WTC11 (cell line): ENCODE measurements around the gene OGFOD1. TPM values are rescaled to one million over a fixed set of nuclear protein-coding genes. Genes with fewer than 3 reads are reported as not detected.

Experiments used
- ATAC-seq: fragments of 200-7000 bp; cut with Tn5 transposase; 2 replicates; pipeline ENCODE4 v1.10.0; 2021; ENCODE audit warnings: mild to moderate bottlenecking, moderate library complexity
- CTCF ChIA-PET: fragments of 300-600 bp; sonication (Branson Sonifier 250); formaldehyde crosslinking; loops from one replicate; lab custom pipeline; 2021; ENCODE audit warnings: antibody characterized with exemption; lab: Charles Lee
- POLR2A ChIA-PET: fragments of 350-600 bp; sonication (Branson Sonifier 250); formaldehyde crosslinking; loops from one replicate; lab custom pipeline; 2021; ENCODE audit warnings: antibody characterized with exemption; lab: Charles Lee
- DNase-seq: peaks from one replicate; pipeline ENCODE4 v3.0.0; 2021; ENCODE audit warnings: low spot score
- H3K27ac Mint-ChIP-seq: 2 replicates; pipeline ENCODE4 v1.8.0; 2021; ENCODE audit warnings: mixed read lengths
- H3K27me3 Mint-ChIP-seq: 2 replicates; pipeline ENCODE4 v1.8.0; 2021; ENCODE audit warnings: low read depth, mild to moderate bottlenecking, moderate library complexity, mixed read lengths
- H3K36me3 Mint-ChIP-seq: 2 replicates; pipeline ENCODE4 v1.8.0; 2021; ENCODE audit warnings: mixed read lengths
- H3K4me1 Mint-ChIP-seq: 2 replicates; pipeline ENCODE4 v1.8.0; 2022; ENCODE audit warnings: mixed read lengths
- H3K4me3 Mint-ChIP-seq: 2 replicates; pipeline ENCODE4 v1.8.0; 2021; ENCODE audit warnings: mild to moderate bottlenecking, moderate library complexity, mixed read lengths
- H3K9me3 Mint-ChIP-seq: 2 replicates; pipeline ENCODE4 v1.8.0; 2021; ENCODE audit warnings: mixed read lengths
- ARID4B ChIP-seq: sonication (generic); formaldehyde crosslinking; IDR thresholded peaks from 2 replicates; pipeline ENCODE4 v1.8.0; 2023; ENCODE audit warnings: missing genetic modification reagents, mild to moderate bottlenecking, borderline replicate concordance
- ATF2 ChIP-seq: sonication (generic); formaldehyde crosslinking; IDR thresholded peaks from 2 replicates; pipeline ENCODE4 v1.8.1; 2022; ENCODE audit warnings: low read depth, missing genetic modification reagents, borderline replicate concordance
- CDX4 ChIP-seq: fragments of 250-450 bp; sonication (Bioruptor Pico); IDR thresholded peaks from 2 replicates; pipeline ENCODE4 v1.9.0; 2021; ENCODE audit warnings: moderate library complexity, mild to moderate bottlenecking, inconsistent platforms, borderline replicate concordance
- EMX1 ChIP-seq: fragments of 250-450 bp; sonication (Bioruptor Pico); IDR thresholded peaks from 2 replicates; pipeline ENCODE4 v1.8.0; 2021; ENCODE audit warnings: mild to moderate bottlenecking
- ERG ChIP-seq: fragments of 250-450 bp; sonication (Bioruptor Pico); IDR thresholded peaks from 2 replicates; pipeline ENCODE4 v1.8.0; 2021; ENCODE audit warnings: mild to moderate bottlenecking
- FOXK1 ChIP-seq: sonication (generic); formaldehyde crosslinking; IDR thresholded peaks from 2 replicates; pipeline ENCODE4 v1.8.0; 2022; ENCODE audit warnings: mild to moderate bottlenecking, moderate library complexity, missing genetic modification reagents
- FOXP1 ChIP-seq: sonication (generic); formaldehyde crosslinking; IDR thresholded peaks from 2 replicates; pipeline ENCODE4 v1.8.0; 2022; ENCODE audit warnings: missing genetic modification reagents, mild to moderate bottlenecking, moderate library complexity, borderline replicate concordance
- OVOL2 ChIP-seq: fragments of 250-450 bp; sonication (Bioruptor Pico); IDR thresholded peaks from 2 replicates; pipeline ENCODE4 v1.9.0; 2021; ENCODE audit warnings: mild to moderate bottlenecking, borderline replicate concordance
- SMAD4 ChIP-seq: sonication (generic); formaldehyde crosslinking; IDR thresholded peaks from 2 replicates; pipeline ENCODE4 v1.8.0; 2022; ENCODE audit warnings: mild to moderate bottlenecking, missing genetic modification reagents
- SP1 ChIP-seq: sonication (generic); formaldehyde crosslinking; conservative IDR thresholded peaks from 2 replicates; pipeline ENCODE4 v1.8.1; 2022; ENCODE audit warnings: missing genetic modification reagents
- TEAD1 ChIP-seq: sonication (generic); formaldehyde crosslinking; IDR thresholded peaks from 2 replicates; pipeline ENCODE4 v1.8.0; 2022; ENCODE audit warnings: mild to moderate bottlenecking, missing genetic modification reagents
- ZNF219 ChIP-seq: sonication (generic); formaldehyde crosslinking; IDR thresholded peaks from 2 replicates; pipeline ENCODE4 v1.8.0; 2023; ENCODE audit warnings: missing genetic modification reagents, mild to moderate bottlenecking, borderline replicate concordance
- ZNF232 ChIP-seq: sonication (generic); formaldehyde crosslinking; IDR thresholded peaks from 2 replicates; pipeline ENCODE4 v1.8.0; 2022; ENCODE audit warnings: mild to moderate bottlenecking, missing genetic modification reagents
- ZNF416 ChIP-seq: fragments of 250-450 bp; sonication (Bioruptor Pico); IDR thresholded peaks from 2 replicates; pipeline ENCODE4 v1.9.0; 2021; ENCODE audit warnings: mild to moderate bottlenecking, inconsistent platforms
- total RNA-seq: library from RNA; stranded (reverse); gene quantifications from 3 replicates; pipeline ENCODE4 v1.2.3, GENCODE V29; 2021
- TF ChIP-seq, protein P1 (sequence below): sonication (generic); formaldehyde crosslinking; IDR thresholded peaks from 2 replicates; pipeline ENCODE4 v1.8.1; 2023; ENCODE audit warnings: mild to moderate bottlenecking, missing genetic modification reagents, moderate library complexity
- TF ChIP-seq, protein P2 (sequence below): sonication (generic); formaldehyde crosslinking; IDR thresholded peaks from 2 replicates; pipeline ENCODE4 v1.8.1; 2022; ENCODE audit warnings: mild to moderate bottlenecking, moderate library complexity, missing genetic modification reagents
- TF ChIP-seq, protein P3 (sequence below): fragments of 250-450 bp; sonication (Bioruptor Pico); conservative IDR thresholded peaks from 2 replicates; pipeline ENCODE4 v1.9.0; 2021; ENCODE audit warnings: mild to moderate bottlenecking

OGFOD1 gene
- total RNA-seq, 1 experiment from 2014 or later = 50.5 TPM

GRCh38 chr16:56419740-56420548 is 31.4 kb upstream of the OGFOD1 start:
- Mint-ChIP-seq H3K36me3 (no peaks in the 10 kb centered on the region), H3K4me3 (no peak overlapping the region), H3K27ac (peak overlapping the region; percentile 30; the same call in 1 of the 2 replicates), H3K27me3 (peaks cover 14% of the 10 kb centered on the region), H3K9me3 (no peaks in the 10 kb centered on the region), H3K4me1 (peaks cover 49% of the 10 kb centered on the region)
- CTCF ChIA-PET = interaction anchor here (1.7 kb wide), 1 partner anchor 18 kb away, joined by 6 read pairs; no protein-coding TSS in a partner anchor
- ATAC-seq (no peak), DNase-seq (no peak)
- TF ChIP-seq FOXK1 (no peak), ZNF232 (CRISPR knock-in tag) (no peak), ZNF416 (CRISPR knock-in tag) (no peak), OVOL2 (CRISPR knock-in tag) (no peak), ATF2 (CRISPR knock-in tag) (no peak), ARID4B (CRISPR knock-in tag) (no peak), SP1 (no peak)
- TF ChIP-seq, protein P1, sequence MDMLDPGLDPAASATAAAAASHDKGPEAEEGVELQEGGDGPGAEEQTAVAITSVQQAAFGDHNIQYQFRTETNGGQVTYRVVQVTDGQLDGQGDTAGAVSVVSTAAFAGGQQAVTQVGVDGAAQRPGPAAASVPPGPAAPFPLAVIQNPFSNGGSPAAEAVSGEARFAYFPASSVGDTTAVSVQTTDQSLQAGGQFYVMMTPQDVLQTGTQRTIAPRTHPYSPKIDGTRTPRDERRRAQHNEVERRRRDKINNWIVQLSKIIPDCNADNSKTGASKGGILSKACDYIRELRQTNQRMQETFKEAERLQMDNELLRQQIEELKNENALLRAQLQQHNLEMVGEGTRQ (CRISPR knock-in tag) = no peak
- TF ChIP-seq, protein P2, sequence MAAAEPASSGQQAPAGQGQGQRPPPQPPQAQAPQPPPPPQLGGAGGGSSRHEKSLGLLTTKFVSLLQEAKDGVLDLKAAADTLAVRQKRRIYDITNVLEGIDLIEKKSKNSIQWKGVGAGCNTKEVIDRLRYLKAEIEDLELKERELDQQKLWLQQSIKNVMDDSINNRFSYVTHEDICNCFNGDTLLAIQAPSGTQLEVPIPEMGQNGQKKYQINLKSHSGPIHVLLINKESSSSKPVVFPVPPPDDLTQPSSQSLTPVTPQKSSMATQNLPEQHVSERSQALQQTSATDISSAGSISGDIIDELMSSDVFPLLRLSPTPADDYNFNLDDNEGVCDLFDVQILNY = no peak
- POLR2A ChIA-PET = no interaction called here

DNA sequence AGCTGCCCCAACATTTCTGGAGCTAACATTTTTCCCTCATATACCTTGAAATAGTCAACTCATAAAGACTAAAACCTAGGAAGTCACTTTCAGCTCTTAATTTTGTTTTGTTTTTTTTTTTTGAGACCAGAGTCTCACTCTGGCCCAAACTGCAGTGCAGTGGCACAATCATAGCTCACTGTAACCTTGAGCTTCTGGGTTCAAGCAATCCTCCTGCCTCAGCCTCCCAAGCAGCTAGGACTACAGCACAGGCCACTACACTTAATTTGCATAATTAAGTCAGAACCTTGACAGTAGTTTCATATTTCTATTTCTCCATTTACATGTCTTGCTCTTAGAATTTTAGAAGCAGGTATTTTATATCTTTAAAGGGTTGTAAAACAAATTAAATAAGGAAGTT is 30.7 kb upstream of the OGFOD1 start:
- POLR2A ChIA-PET = no interaction called here
- H3K4me1 Mint-ChIP-seq = peaks cover 43% of the 10 kb centered on the region
- H3K36me3 Mint-ChIP-seq = no peaks in the 10 kb centered on the region
- no peak overlapping the region for H3K27ac Mint-ChIP-seq
- no peak for ATAC-seq
- H3K4me3 Mint-ChIP-seq = no peak overlapping the region
- H3K27me3 Mint-ChIP-seq = peaks cover 14% of the 10 kb centered on the region
- TF ChIP-seq, protein P3, sequence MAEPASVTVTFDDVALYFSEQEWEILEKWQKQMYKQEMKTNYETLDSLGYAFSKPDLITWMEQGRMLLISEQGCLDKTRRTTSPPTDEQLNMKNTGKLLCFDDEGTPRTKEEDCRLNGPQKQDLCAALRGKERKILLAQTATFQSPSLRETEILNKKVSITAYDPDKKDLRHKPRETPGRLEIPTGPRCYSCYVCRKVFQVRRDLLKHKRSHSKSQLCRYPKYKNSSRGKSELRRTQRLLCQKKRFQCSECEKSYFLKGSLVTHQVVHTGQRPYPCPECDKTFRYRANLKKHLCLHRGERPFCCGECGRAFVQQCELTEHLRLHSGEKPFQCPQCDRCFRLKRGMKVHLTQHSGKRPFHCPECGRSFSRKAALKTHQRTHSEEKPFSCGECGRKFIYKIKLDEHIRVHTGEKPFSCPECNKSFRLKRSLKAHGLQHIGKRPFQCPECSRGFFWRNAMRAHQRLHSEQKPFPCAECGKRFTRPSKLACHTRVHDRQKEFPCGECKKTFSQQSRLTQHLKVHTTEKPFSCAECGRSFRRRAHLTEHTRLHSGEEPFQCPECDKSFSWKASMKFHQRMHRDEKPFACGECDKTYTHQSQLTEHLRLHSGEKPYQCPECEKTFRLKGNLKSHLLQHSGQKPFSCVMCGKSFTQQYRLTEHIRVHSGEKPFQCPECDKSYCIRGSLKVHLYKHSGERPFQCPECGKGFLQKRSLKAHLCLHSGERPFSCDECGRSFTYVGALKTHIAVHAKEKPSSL (CRISPR knock-in tag) = no peak
- TF ChIP-seq CDX4 (CRISPR knock-in tag) (no peak), ZNF219 (CRISPR knock-in tag) (no peak), FOXP1 (CRISPR knock-in tag) (no peak), ARID4B (CRISPR knock-in tag) (no peak), TEAD1 (no peak), EMX1 (CRISPR knock-in tag) (no peak), ERG (CRISPR knock-in tag) (no peak), SMAD4 (CRISPR knock-in tag) (no peak), OVOL2 (CRISPR knock-in tag) (no peak)
- TF ChIP-seq, all 79 proteins: peak for 0
- no peak for DNase-seq
- H3K9me3 Mint-ChIP-seq = no peaks in the 10 kb centered on the region
- CTCF ChIA-PET = no interaction called here
